ENCODE measurements around the gene SECISBP2L. TPM values are rescaled to one million over a fixed set of nuclear protein-coding genes. Genes with fewer than 3 reads are reported as not detected.

Gene SECISBP2L
- total RNA-seq, 1 experiment from 2014 or later = 24.7 TPM

- no peak overlapping the region for H3K14ac ChIP-seq (ENCODE audit: insufficient read depth, low read length)
- no peaks in the 10 kb centered on the region for H3K9me3 ChIP-seq (ENCODE audit: control insufficient read depth, low read depth, low read length)
- no peak overlapping the region for H3K56ac ChIP-seq (ENCODE audit: insufficient read length, low read depth, low read length)
- no peak overlapping the region for H2BK12ac ChIP-seq (ENCODE audit: insufficient read length, low read depth, low read length)
- H3K4me3 Mint-ChIP-seq = no peak overlapping the region
- no peaks in the 10 kb centered on the region for H3K4me1 ChIP-seq (ENCODE audit: insufficient read depth, low read length)
- no peak for DNase-seq
- H3K79me2 ChIP-seq (ENCODE audit: insufficient read depth, low read length) = no peaks in the 10 kb centered on the region; the same call in 1 of the 2 replicates
- no peak overlapping the region for H3K4ac ChIP-seq (ENCODE audit: low read depth, low read length)
- no peak overlapping the region for H4K8ac ChIP-seq (replicated peaks; ENCODE audit: insufficient read length, low read depth, low read length)
- no peak overlapping the region for H4K5ac ChIP-seq (ENCODE audit: insufficient read length, low read depth, low read length)
- no peak overlapping the region for H2AK5ac ChIP-seq (ENCODE audit: insufficient read length, low read length)
- H2AFZ ChIP-seq (ENCODE audit: low read length) = no peak overlapping the region
- H3K4me2 ChIP-seq (ENCODE audit: insufficient read depth, insufficient read length, low read length) = no peak overlapping the region
- TF ChIP-seq, protein P1, sequence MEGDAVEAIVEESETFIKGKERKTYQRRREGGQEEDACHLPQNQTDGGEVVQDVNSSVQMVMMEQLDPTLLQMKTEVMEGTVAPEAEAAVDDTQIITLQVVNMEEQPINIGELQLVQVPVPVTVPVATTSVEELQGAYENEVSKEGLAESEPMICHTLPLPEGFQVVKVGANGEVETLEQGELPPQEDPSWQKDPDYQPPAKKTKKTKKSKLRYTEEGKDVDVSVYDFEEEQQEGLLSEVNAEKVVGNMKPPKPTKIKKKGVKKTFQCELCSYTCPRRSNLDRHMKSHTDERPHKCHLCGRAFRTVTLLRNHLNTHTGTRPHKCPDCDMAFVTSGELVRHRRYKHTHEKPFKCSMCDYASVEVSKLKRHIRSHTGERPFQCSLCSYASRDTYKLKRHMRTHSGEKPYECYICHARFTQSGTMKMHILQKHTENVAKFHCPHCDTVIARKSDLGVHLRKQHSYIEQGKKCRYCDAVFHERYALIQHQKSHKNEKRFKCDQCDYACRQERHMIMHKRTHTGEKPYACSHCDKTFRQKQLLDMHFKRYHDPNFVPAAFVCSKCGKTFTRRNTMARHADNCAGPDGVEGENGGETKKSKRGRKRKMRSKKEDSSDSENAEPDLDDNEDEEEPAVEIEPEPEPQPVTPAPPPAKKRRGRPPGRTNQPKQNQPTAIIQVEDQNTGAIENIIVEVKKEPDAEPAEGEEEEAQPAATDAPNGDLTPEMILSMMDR (conservative IDR thresholded peaks at IDR 0.05) = no peak
- H2BK20ac ChIP-seq (ENCODE audit: low read depth, low read length, poor library complexity, severe bottlenecking) = no peak overlapping the region
- H3T11ph ChIP-seq (ENCODE audit: low read length) = no peak overlapping the region
- no peak overlapping the region for H2BK120ac ChIP-seq (ENCODE audit: low read depth, low read length, poor library complexity, severe bottlenecking)
- no peak overlapping the region for H3K27ac Mint-ChIP-seq
- no peak overlapping the region for H2BK15ac ChIP-seq (ENCODE audit: low read depth, low read length)
- H3K4me1 Mint-ChIP-seq = peaks cover 3 to 5% of the 10 kb centered on the region in 2 experiments; a peak in 2 of 4 replicates
- H4K91ac ChIP-seq (ENCODE audit: insufficient read length, low read depth, low read length) = no peak overlapping the region
- no CpG with 5 or more reads among the region's 5 CpGs for WGBS (ENCODE audit: extremely low coverage, insufficient read length, low lambda C conversion rate)
- no peak overlapping the region for H3K18ac ChIP-seq (ENCODE audit: insufficient read length, low read depth, low read length)
- no peak overlapping the region for H2BK5ac ChIP-seq (ENCODE audit: insufficient read length, low read length)
- no peak overlapping the region for H3K27ac ChIP-seq (ENCODE audit: insufficient read length, low read depth, low read length)
- no peaks in the 10 kb centered on the region for H3K27me3 ChIP-seq (ENCODE audit: insufficient read depth, low read length)
- no peaks in the 10 kb centered on the region for H4K20me1 ChIP-seq (ENCODE audit: control insufficient read depth, insufficient read depth, insufficient read length)
- peaks cover 4 to 24% (median 21%) of the 10 kb centered on the region in 3 experiments; a peak in 5 of 7 replicates for H3K36me3 Mint-ChIP-seq (ENCODE audit: insufficient read depth in 1 of 3, low read depth in 3 of 3)
- H3K27me3 Mint-ChIP-seq (ENCODE audit: low read depth) = no peaks in the 10 kb centered on the region
- H3K9ac ChIP-seq (ENCODE audit: extremely low read depth, insufficient read length, low read length) = no peak overlapping the region
- H3K9me3 Mint-ChIP-seq = no peaks in the 10 kb centered on the region
- H3K23ac ChIP-seq (ENCODE audit: insufficient read length, low read depth, low read length) = no peak overlapping the region
- no peaks in the 10 kb centered on the region for H3K23me2 ChIP-seq (ENCODE audit: insufficient read length, low read depth, low read length, poor library complexity, severe bottlenecking)
- H3K79me1 ChIP-seq (ENCODE audit: insufficient read depth, low read depth, low read length, poor library complexity, severe bottlenecking) = no peaks in the 10 kb centered on the region
Observed at GRCh38 chr15:49032601-49033145, 13.6 kb downstream of the SECISBP2L start.

Measured in H9 (cell line).